SH-SY5Y (cell line): Measurements from ENCODE around the gene PDGFRA.

Experiments used
- GATA2 ChIP-seq: IDR thresholded peaks from 2 replicates; pipeline ENCODE4 v1.6.1; 2011; ENCODE audit warnings: mild to moderate bottlenecking, low read depth, low read length
- GATA3 ChIP-seq: IDR thresholded peaks from 2 replicates; pipeline ENCODE4 v1.6.1; 2011; ENCODE audit warnings: low read depth, mild to moderate bottlenecking, low read length, moderate library complexity

DNA sequence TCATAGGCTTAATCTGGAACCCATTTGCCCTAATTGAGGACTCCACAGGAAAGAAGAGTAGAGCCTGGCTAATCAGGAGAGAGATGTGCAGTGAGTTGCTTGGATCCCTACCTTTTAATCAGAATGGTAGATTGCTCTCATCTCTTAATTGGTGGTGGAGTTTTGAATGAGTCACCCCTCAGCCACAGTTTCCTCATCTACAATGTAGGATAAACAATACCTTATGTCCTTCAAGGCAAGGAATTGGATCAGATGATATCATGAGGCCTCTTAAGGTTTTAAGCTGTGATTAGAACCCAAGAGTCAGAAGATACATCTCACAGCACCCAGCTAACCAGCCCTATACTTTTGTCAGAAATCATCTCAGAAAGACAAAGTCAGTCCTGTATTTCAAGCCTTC is 39.1 kb downstream of the PDGFRA start:
- TF ChIP-seq GATA3 (no peak), GATA2 (no peak)
